Skeletal muscle tissue (tissue), 4 donors: ENCODE data around the gene TOR1AIP2. TPM values are rescaled to one million over a fixed set of nuclear protein-coding genes. Genes with fewer than 3 reads are reported as not detected.
"Not testable (repeated sequence)": the region's sequence is repeated elsewhere in the genome, so short reads cannot be mapped to it uniquely, and the experiment has no call there.

ENCODE experiments used
- H3K27ac ChIP-seq: one replicate; pipeline ENCODE4 v1.7.0; 2013; ENCODE audit warnings: mild to moderate bottlenecking, low read depth, low read length, inconsistent platforms
- H3K27me3 ChIP-seq, 3 donors: one replicate each; pipeline ENCODE4 v1.7.0; 2013; ENCODE audit warnings: low read length in 3 of 3; ENCODE audit not compliant: control insufficient read depth in 3 of 3, insufficient read depth in 3 of 3
- H3K36me3 ChIP-seq, 3 donors: one replicate each; pipeline ENCODE4 v1.7.0; 2013; ENCODE audit warnings: low read length in 3 of 3; ENCODE audit not compliant: control insufficient read depth in 3 of 3, insufficient read depth in 3 of 3
- H3K4me1 ChIP-seq, 3 donors: one replicate each; pipeline ENCODE4 v1.7.0; 2013; ENCODE audit warnings: low read length in 3 of 3, mild to moderate bottlenecking in 3 of 3; ENCODE audit not compliant: control insufficient read depth in 3 of 3, insufficient read depth in 3 of 3
- H3K4me3 ChIP-seq, 3 donors: one replicate each; pipeline ENCODE4 v1.7.0; 2013; ENCODE audit warnings: low read length in 3 of 3
- H3K9ac ChIP-seq, 3 donors: one replicate each; pipeline ENCODE4 v1.7.0; 2013; ENCODE audit warnings: low read length in 3 of 3, mild to moderate bottlenecking in 3 of 3, moderate library complexity in 2 of 3, low read depth in 1 of 3
- H3K9me3 ChIP-seq, 3 donors: one replicate each; pipeline ENCODE4 v1.7.0; 2013; ENCODE audit warnings: low read length in 3 of 3; ENCODE audit not compliant: control insufficient read depth in 3 of 3
- total RNA-seq: library from RNA; depleted of rRNA; stranded (reverse); fragments of >200 nt; gene quantifications from one replicate; pipeline ENCODE4 v1.2.3, GENCODE V29; 2014
- donor health status: Osteomylitis.

TOR1AIP2 gene
- total RNA-seq, 1 donor from 2014 or later: 34.4 TPM

GRCh38 chr1:179810367-179810715, 67.3 kb downstream of the TOR1AIP2 start:
- Histone ChIP-seq H3K4me3 (no peak overlapping the region), H3K9ac (no peak overlapping the region), H3K27ac (no peak overlapping the region), H3K27me3 (peaks cover 14 to 21% (median 18%) of the 10 kb centered on the region in 3 donors), H3K9me3 (no peaks in the 10 kb centered on the region), H3K36me3 (no peaks in the 10 kb centered on the region), H3K4me1 (peaks cover 14 to 17% (median 14%) of the 10 kb centered on the region in 3 donors)

- Histone ChIP-seq H3K4me1 (peaks cover 8 to 11% (median 9%) of the 10 kb centered on the region in 3 donors), H3K4me3 (no peak overlapping the region), H3K36me3 (no peaks in the 10 kb centered on the region), H3K9ac (no peak overlapping the region), H3K27me3 (peaks cover 14 to 21% (median 18%) of the 10 kb centered on the region in 3 donors), H3K9me3 (no peaks in the 10 kb centered on the region), H3K27ac (no peak overlapping the region)
Measured at GRCh38 chr1:179809506-179810366, 67.9 kb downstream of the TOR1AIP2 start.

GRCh38 chr1:179808503-179808902, 69.1 kb downstream of the TOR1AIP2 start:
- no peak overlapping the region for H3K4me3 ChIP-seq
- H3K9me3 ChIP-seq: no peaks in the 10 kb centered on the region
- H3K9ac ChIP-seq: no peak overlapping the region
- H3K4me1 ChIP-seq: peaks cover 0 to 5% (median 3%) of the 10 kb centered on the region in 3 donors
- H3K36me3 ChIP-seq: no peaks in the 10 kb centered on the region
- H3K27ac ChIP-seq: no peak overlapping the region
- H3K27me3 ChIP-seq: peaks cover 14 to 21% (median 18%) of the 10 kb centered on the region in 3 donors

- no peaks in the 10 kb centered on the region for H3K9me3 ChIP-seq
- no peak overlapping the region for H3K27ac ChIP-seq
- H3K36me3 ChIP-seq: no peaks in the 10 kb centered on the region
- H3K4me1 ChIP-seq: peaks cover 0 to 5% (median 3%) of the 10 kb centered on the region in 3 donors
- H3K27me3 ChIP-seq: peaks cover 14 to 18% (median 16%) of the 10 kb centered on the region in 3 donors
- H3K4me3 ChIP-seq: no peak overlapping the region
- H3K9ac ChIP-seq: no peak overlapping the region
Measured at GRCh38 chr1:179807691-179808485, 69.7 kb downstream of the TOR1AIP2 start.

DNA sequence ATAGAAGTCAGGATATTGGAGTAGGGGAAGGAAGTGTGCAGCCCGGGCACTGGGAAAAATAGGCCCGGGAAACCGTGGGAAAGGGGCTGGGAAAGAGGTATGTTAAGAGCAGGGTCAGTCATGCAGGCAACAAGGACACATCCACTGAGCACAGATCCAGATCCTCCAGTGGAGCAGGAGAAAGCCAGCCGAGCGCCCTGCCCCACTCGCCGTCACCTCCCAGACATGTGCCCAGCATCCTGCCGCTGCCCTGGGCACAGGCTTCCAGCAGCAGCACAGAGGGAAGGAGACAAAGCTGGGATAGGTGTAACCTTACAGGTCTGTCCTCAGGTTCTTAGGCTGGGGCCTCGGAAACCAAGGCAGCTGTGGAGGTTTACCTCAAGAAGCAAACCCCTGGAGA, 70.3 kb downstream of the TOR1AIP2 start:
- Histone ChIP-seq H3K9ac (no peak overlapping the region), H3K4me1 (peaks cover 0 to 5% (median 3%) of the 10 kb centered on the region in 3 donors), H3K36me3 (no peaks in the 10 kb centered on the region), H3K27ac (no peak overlapping the region), H3K9me3 (no peaks in the 10 kb centered on the region), H3K4me3 (no peak overlapping the region), H3K27me3 (peaks cover 10 to 13% (median 12%) of the 10 kb centered on the region in 3 donors)

DNA sequence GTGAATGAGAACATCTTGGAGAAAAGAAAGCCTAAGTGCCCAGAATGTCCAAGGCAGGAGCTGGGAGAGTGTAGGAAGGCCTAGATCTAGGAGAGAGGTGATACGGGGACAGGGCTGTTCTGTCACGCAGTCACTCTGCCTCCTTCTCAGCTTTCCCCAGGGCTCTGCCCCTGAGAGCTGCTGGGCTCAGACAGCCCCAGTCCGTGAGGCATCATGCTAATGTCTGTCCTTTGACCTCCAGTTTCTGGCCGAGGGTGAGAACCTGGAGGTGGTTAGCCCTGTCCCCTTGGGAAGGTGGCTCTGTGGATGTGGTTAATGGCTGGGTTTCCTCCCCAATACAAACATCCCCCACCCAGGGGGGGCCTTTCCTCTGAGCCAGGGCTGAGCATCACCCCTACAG, 71.3 kb downstream of the TOR1AIP2 start:
- Histone ChIP-seq H3K9me3 (no peaks in the 10 kb centered on the region), H3K4me1 (peaks cover 0 to 5% (median 3%) of the 10 kb centered on the region in 3 donors)

DNA sequence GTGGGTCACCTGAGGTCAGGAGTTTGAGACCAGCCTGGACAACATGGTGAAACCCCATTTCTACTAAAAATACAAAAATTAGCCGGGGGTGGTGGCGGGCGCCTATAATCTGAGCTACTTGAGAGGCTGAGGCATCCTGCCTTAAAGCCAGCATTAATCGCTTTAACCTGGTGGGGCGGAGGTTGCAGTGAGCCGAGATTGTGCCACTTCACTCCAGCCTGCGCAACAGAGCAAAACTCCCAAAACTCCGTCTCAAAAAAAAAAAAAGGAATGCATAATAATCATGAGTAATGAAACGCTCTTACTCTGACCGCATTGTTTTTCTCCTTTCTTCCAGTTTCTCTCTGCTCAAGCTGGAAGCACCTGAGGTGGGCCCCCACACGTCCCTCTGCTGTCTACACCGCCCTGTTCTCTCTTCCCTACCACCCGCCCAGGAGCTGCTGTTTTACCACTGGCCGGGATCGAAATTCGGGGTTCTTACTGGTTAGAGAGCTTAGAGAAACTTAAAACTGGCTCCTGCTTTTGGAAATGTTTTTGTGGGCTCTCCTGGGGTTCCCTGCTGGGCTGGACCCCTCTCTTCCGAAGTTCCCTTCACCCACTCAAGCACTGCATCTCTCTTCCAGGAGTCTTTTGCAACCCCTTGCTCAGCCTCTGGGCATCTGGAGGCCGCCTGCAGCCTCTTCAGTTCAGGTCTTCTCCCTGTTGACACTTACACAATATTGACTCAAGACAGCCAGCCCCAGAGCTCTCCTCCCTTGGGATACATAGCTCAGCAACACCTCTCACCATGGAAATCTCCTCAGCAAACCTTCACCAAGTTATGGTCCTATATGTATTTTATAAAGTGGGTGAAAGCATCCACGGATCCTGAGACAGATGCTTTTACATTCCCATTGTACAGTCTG, 72.1 kb downstream of the TOR1AIP2 start:
- Histone ChIP-seq H3K9ac (no peak overlapping the region), H3K4me1 (peaks cover 0 to 5% (median 3%) of the 10 kb centered on the region in 3 donors), H3K36me3 (no peaks in the 10 kb centered on the region), H3K27me3 (peaks cover 0 to under 1% (median 0%) of the 10 kb centered on the region in 3 donors), H3K27ac (no peak overlapping the region), H3K9me3 (no peaks in the 10 kb centered on the region), H3K4me3 (no peak overlapping the region)

More for the DNA sequence above, 71.3 kb downstream of the TOR1AIP2 start:
- H3K27ac ChIP-seq: no peak overlapping the region
- H3K9ac ChIP-seq: no peak overlapping the region
- H3K4me3 ChIP-seq: no peak overlapping the region
- peaks cover under 1 to 5% (median 3%) of the 10 kb centered on the region in 3 donors for H3K27me3 ChIP-seq
- no peaks in the 10 kb centered on the region for H3K36me3 ChIP-seq

- H3K4me1 ChIP-seq, H3K27me3 ChIP-seq, H3K36me3 ChIP-seq, H3K9ac ChIP-seq, H3K9me3 ChIP-seq, H3K27ac ChIP-seq, H3K4me3 ChIP-seq: not testable (repeated sequence)
Measured at GRCh38 chr1:179804417-179804816, 73.2 kb downstream of the TOR1AIP2 start.

- Histone ChIP-seq H3K4me1 (peaks cover 0 to 6% (median 0%) of the 10 kb centered on the region in 3 donors), H3K27ac (no peak overlapping the region), H3K27me3 (no peaks in the 10 kb centered on the region), H3K36me3 (no peaks in the 10 kb centered on the region), H3K4me3 (no peak overlapping the region), H3K9me3 (no peaks in the 10 kb centered on the region), H3K9ac (no peak overlapping the region)
Measured at GRCh38 chr1:179803918-179804317, 73.7 kb downstream of the TOR1AIP2 start.
